Sigmoid colon (tissue), 7 donors: Measurements from ENCODE around the gene ADAMTS3. TPM values are rescaled to one million over a fixed set of nuclear protein-coding genes. Genes with fewer than 3 reads are reported as not detected.

Source experiments
- DNase-seq: peaks from one replicate; pipeline ENCODE4 v3.0.0-alpha.2; 2019
- H3K27ac ChIP-seq, 4 donors: fragments of 200-600 bp; sonication (generic); one replicate each; pipeline ENCODE4 v1.5.1; 2016 to 2019; ENCODE audit warnings: mild to moderate bottlenecking in 1 of 4
- H3K27me3 ChIP-seq, 3 donors: fragments of 200-600 bp; sonication (generic); one replicate each; pipeline ENCODE4 v1.5.1; 2019; ENCODE audit warnings: mild to moderate bottlenecking in 1 of 3
- H3K36me3 ChIP-seq, 4 donors: fragments of 200-600 bp; sonication (generic); one replicate each; pipeline ENCODE4 v1.5.1; 2016 to 2019
- H3K4me1 ChIP-seq, 4 donors: fragments of 200-600 bp; sonication (generic); one replicate each; pipeline ENCODE4 v1.5.1; 2017 to 2019
- H3K4me3 ChIP-seq, 4 donors: fragments of 200-600 bp; sonication (generic); one replicate each; pipeline ENCODE4 v1.5.1; 2017 to 2019; ENCODE audit warnings: mild to moderate bottlenecking in 2 of 4, moderate library complexity in 1 of 4
- H3K9me3 ChIP-seq, 4 donors: fragments of 200-600 bp in 3 of 4; sonication (generic) in 3 of 4; one replicate each; pipeline versions ENCODE4 v1.5.1 to v1.6.1; 2013 to 2019
- EP300 ChIP-seq, 4 donors: sonication (generic); formaldehyde crosslinking; IDR thresholded peaks; one replicate each; pipeline ENCODE4 v1.6.1; 2017; ENCODE audit warnings: antibody characterized with exemption in 4 of 4
- POLR2A ChIP-seq, 2 donors: fragments of 450-650 bp; IDR thresholded peaks; one replicate each; pipeline ENCODE4 v1.6.1; 2016; ENCODE audit warnings: antibody characterized with exemption in 2 of 2, mild to moderate bottlenecking in 2 of 2, moderate library complexity in 2 of 2
- POLR2AphosphoS5 ChIP-seq, 4 donors: sonication (generic); formaldehyde crosslinking; IDR thresholded peaks; one replicate each; pipeline ENCODE4 v1.6.1; 2017; ENCODE audit warnings: antibody characterized with exemption in 4 of 4
- WGBS, 2 donors: extraction: QIAGEN DNeasy Blood & Tissue Kit; methylation state at CpG; one replicate each; pipeline ENCODE4 v1.1.7; 2013; 5-methylcytosine and 5-hydroxymethylcytosine counted together
- intact Hi-C: fragments of 100-400 bp; cut with DNase I; formaldehyde crosslinking; loops from one replicate; pipeline ENCODE4 v1.15.1; 2023
- polyA plus RNA-seq, 3 donors: library from polyadenylated mRNA; stranded (reverse); fragments of 200-250 nt; gene quantifications; one replicate each; pipeline ENCODE4 v1.2.3, GENCODE V29; 2013
- total RNA-seq, 4 donors: library from RNA; depleted of rRNA; stranded (reverse); fragments of >200 nt; gene quantifications; one replicate each; pipeline ENCODE4 v1.1.0, GENCODE V29; 2016
- TF ChIP-seq, protein P1 (sequence below), 4 experiments: fragments of 450-650 bp in 3 of 4; fragments of 200-600 bp in 1 of 4; IDR thresholded peaks; one replicate each; pipeline ENCODE4 v1.5.1; 2016 to 2019; ENCODE audit warnings: antibody characterized with exemption in 4 of 4, mild to moderate bottlenecking in 3 of 4, moderate library complexity in 2 of 4
- donor health status: healthy with polysubstance abuse.
- donor health status: Bipolar disorder and iron deficiency.
- donor health status: healthy.

The ADAMTS3 gene
- total and polyA plus RNA-seq, 7 donors, result 0.17 to 1.9 (median 1.1) TPM; not detected in 2

DNA sequence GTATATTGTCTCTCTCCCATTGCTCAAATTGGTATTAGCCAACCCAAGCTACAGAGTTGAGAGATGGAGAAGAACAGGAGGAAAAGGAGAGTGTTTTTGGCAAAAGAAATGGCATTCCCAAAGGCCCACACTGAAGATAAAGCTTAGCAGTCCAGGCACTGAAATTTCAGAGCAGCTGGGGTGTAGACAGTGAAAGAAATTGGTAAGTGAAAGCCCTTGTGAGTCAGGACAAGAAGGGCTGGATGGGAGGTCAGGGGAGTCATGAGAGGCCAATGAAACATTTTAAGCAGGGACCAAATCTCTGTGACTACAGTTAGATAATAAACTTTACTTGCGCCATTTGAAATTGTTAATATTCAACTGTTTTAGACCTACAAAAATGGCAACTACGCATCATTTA, 177.7 kb downstream of the ADAMTS3 start:
- no peaks in the 10 kb centered on the region for H3K36me3 ChIP-seq
- no peaks in the 10 kb centered on the region for H3K9me3 ChIP-seq
- no peaks in the 10 kb centered on the region for H3K4me1 ChIP-seq
- H3K27me3 ChIP-seq, result no peaks in the 10 kb centered on the region
- no peak for DNase-seq
- no peak overlapping the region for H3K27ac ChIP-seq
- intact Hi-C loops, result no loop called here
- TF ChIP-seq POLR2A (IDR thresholded peaks at IDR 0.05), result no peak
- WGBS, 2 donors, result 93 to 95% methylated on average over 2 of the region's 2 CpGs
- no peak overlapping the region for H3K4me3 ChIP-seq

DNA sequence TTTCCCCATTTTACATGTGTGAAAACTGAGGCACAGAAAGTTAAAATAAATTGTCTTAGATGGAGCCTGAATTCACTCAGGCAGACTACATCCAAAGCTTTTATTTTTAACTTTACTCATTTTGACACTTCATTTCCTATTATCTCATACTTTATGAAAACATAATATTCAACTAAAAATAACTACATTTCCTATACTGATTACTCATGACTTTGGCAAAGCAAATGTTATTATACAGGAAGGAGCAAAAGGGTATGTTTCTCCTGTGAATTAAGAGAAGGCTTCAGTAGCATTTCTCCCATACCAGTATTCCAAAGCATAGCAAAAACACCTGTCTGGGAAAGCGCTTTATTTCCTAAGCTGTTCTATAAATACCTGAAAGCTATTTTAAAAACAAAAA, 178.6 kb downstream of the ADAMTS3 start:
- Histone ChIP-seq H3K27me3 (no peaks in the 10 kb centered on the region), H3K9me3 (no peaks in the 10 kb centered on the region), H3K4me1 (no peaks in the 10 kb centered on the region), H3K4me3 (no peak overlapping the region), H3K27ac (no peak overlapping the region), H3K36me3 (no peaks in the 10 kb centered on the region)
- WGBS, 2 donors, result 86 to 91% methylated on average over 1 of the region's 1 CpG
- intact Hi-C loops, result no loop called here
- no peak for DNase-seq
- TF ChIP-seq POLR2AphosphoS5 (IDR thresholded peaks at IDR 0.05) (no peak), POLR2A (IDR thresholded peaks at IDR 0.05) (no peak), EP300 (IDR thresholded peaks at IDR 0.05) (no peak)
- TF ChIP-seq, protein P1, sequence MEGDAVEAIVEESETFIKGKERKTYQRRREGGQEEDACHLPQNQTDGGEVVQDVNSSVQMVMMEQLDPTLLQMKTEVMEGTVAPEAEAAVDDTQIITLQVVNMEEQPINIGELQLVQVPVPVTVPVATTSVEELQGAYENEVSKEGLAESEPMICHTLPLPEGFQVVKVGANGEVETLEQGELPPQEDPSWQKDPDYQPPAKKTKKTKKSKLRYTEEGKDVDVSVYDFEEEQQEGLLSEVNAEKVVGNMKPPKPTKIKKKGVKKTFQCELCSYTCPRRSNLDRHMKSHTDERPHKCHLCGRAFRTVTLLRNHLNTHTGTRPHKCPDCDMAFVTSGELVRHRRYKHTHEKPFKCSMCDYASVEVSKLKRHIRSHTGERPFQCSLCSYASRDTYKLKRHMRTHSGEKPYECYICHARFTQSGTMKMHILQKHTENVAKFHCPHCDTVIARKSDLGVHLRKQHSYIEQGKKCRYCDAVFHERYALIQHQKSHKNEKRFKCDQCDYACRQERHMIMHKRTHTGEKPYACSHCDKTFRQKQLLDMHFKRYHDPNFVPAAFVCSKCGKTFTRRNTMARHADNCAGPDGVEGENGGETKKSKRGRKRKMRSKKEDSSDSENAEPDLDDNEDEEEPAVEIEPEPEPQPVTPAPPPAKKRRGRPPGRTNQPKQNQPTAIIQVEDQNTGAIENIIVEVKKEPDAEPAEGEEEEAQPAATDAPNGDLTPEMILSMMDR (IDR thresholded peaks at IDR 0.05), result no peak

DNA sequence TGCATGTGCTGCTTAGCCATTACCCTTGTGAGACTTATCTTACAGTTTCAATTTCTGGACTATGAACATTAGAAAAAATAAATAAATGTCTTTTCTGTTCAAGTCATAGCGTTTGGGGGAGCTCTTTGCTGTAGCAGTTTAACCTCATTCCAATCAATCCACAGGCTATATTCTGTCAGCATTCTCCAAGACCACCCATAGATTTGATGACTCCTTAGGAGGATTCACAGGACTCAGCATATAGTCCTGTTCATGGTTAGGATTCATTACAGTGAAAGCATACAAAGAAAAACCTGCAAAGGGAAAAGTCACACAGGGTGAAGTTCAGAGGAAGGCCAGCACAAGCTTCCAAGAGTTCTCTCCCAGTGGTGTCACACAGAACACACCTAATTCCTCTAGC, 180.5 kb downstream of the ADAMTS3 start:
- H3K27ac ChIP-seq, result no peak overlapping the region
- no peaks in the 10 kb centered on the region for H3K4me1 ChIP-seq
- H3K27me3 ChIP-seq, result no peaks in the 10 kb centered on the region
- WGBS, 2 donors, result 76 to 78% methylated on average over 1 of the region's 1 CpG
- TF ChIP-seq EP300 (IDR thresholded peaks at IDR 0.05), result no peak
- TF ChIP-seq POLR2A (IDR thresholded peaks at IDR 0.05), result no peak
- TF ChIP-seq, protein P1 (IDR thresholded peaks at IDR 0.05), result no peak
- no peak for TF ChIP-seq POLR2AphosphoS5 (IDR thresholded peaks at IDR 0.05)
- no peak for DNase-seq
- H3K4me3 ChIP-seq, result no peak overlapping the region
- intact Hi-C loops, result no loop called here
- no peaks in the 10 kb centered on the region for H3K9me3 ChIP-seq
- H3K36me3 ChIP-seq, result no peaks in the 10 kb centered on the region

DNA sequence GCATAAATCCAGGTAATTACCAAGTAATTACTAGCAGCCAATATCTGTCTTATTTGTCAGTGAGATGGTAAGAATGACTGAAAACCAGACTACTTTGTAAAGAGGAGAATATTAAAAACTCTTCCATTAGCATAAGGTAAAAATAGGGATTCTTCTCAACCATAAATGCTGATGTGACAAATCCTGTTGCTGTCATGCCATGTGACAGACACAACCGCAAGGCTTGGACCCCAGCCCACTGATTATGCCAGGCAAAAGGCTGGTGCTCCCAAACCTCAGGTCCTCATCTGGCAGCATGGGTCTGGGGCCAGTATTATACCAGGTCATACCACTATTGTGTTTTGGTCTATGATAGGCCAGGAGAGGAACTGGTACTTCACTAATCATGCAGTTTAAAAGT, 181.1 kb downstream of the ADAMTS3 start:
- DNase-seq, result no peak
- Histone ChIP-seq H3K9me3 (no peaks in the 10 kb centered on the region), H3K4me1 (no peaks in the 10 kb centered on the region), H3K27me3 (no peaks in the 10 kb centered on the region), H3K36me3 (no peaks in the 10 kb centered on the region), H3K4me3 (no peak overlapping the region), H3K27ac (no peak overlapping the region)
- TF ChIP-seq EP300 (IDR thresholded peaks at IDR 0.05) (no peak), POLR2A (IDR thresholded peaks at IDR 0.05) (no peak), POLR2AphosphoS5 (IDR thresholded peaks at IDR 0.05) (no peak)
- TF ChIP-seq, protein P1 (IDR thresholded peaks at IDR 0.05), result no peak
- intact Hi-C loops, result no loop called here
- WGBS, 2 donors, result 91 to 94% methylated on average over 1 of the region's 1 CpG

DNA sequence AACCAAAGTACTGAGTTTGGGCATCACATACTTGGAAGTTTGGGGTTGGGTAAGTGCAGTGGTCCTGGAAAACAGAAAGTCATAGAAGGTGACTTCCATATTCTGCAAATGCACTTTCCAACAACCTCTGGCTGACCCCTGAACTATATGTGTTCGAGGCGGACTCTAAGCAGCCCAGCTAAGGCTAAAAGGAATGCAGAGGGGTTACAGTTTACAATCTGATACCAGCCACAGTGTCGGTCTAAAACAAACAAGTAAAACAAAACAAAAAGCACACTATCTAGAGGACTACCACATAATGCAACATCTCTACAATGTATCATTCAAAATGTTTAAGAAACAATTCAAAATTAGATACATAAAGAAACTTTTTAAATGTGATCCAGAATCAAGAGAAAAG, 185.6 kb downstream of the ADAMTS3 start:
- no peak for TF ChIP-seq POLR2AphosphoS5 (IDR thresholded peaks at IDR 0.05)
- TF ChIP-seq, protein P1 (IDR thresholded peaks at IDR 0.05), result no peak
- no peak for TF ChIP-seq EP300 (IDR thresholded peaks at IDR 0.05)
- TF ChIP-seq POLR2A (IDR thresholded peaks at IDR 0.05), result no peak
- H3K4me3 ChIP-seq, result no peak overlapping the region
- H3K36me3 ChIP-seq, result no peaks in the 10 kb centered on the region
- H3K4me1 ChIP-seq, result no peaks in the 10 kb centered on the region
- intact Hi-C loops, result no loop called here
- no peaks in the 10 kb centered on the region for H3K27me3 ChIP-seq
- WGBS, 2 donors, result 67 to 69% methylated on average over 3 of the region's 3 CpGs
- no peaks in the 10 kb centered on the region for H3K9me3 ChIP-seq
- DNase-seq, result no peak
- no peak overlapping the region for H3K27ac ChIP-seq
